Measurements from ENCODE around the gene SOCS7. TPM values are rescaled to one million over a fixed set of nuclear protein-coding genes. Genes with fewer than 3 reads are reported as not detected.

The SOCS7 gene
- total and polyA plus RNA-seq, 2 experiments from 2014 or later = 5.0 to 29.2 TPM

GRCh38 chr17:38363016-38363415 is 11.4 kb downstream of the SOCS7 start:
- no peak overlapping the region for H3K4me3 ChIP-seq
- Mint-ChIP-seq H3K9me3 (no peaks in the 10 kb centered on the region), H3K27ac (no peak overlapping the region), H3K27me3 (ENCODE audit: insufficient read depth, low read depth, poor library complexity) (no peaks in the 10 kb centered on the region), H3K4me1 (peaks cover 39% of the 10 kb centered on the region), H3K4me3 (no peak overlapping the region), H3K36me3 (ENCODE audit: low read depth) (peaks cover 26% of the 10 kb centered on the region)
- ATAC-seq (no peak), DNase-seq (ENCODE audit: low spot score) (no peak)
- H3K4me1 ChIP-seq (ENCODE audit: insufficient read depth) = peaks cover 32% of the 10 kb centered on the region
- peaks cover 7% of the 10 kb centered on the region for H3K36me3 ChIP-seq (ENCODE audit: insufficient read depth)
- H3K9me2 ChIP-seq (ENCODE audit: insufficient read depth) = no peaks in the 10 kb centered on the region
- peaks cover 46% of the 10 kb centered on the region for H3K79me2 ChIP-seq (replicated peaks; ENCODE audit: insufficient read depth)
- H4K20me1 ChIP-seq (replicated peaks; ENCODE audit: insufficient read depth) = peaks cover 13% of the 10 kb centered on the region
- no peak overlapping the region for H3K27ac ChIP-seq (ENCODE audit: low read depth)
- H3K4me2 ChIP-seq = no peak overlapping the region
- no peaks in the 10 kb centered on the region for H3K27me3 ChIP-seq (ENCODE audit: insufficient read depth)
- TF ChIP-seq CREB1 (CRISPR knock-in tag; IDR thresholded peaks at IDR 0.05; ENCODE audit: low read depth) (no peak), REST (IDR thresholded peaks at IDR 0.05; ENCODE audit: unreplicated experiment) (no peak), EZH2 (IDR thresholded peaks at IDR 0.05; ENCODE audit: low read depth, unreplicated experiment) (no peak), EZH2phosphoT487 (IDR thresholded peaks at IDR 0.05; ENCODE audit: unreplicated experiment) (no peak), NANOG (IDR thresholded peaks at IDR 0.05; ENCODE audit: borderline replicate concordance) (no peak), ZNF331 (CRISPR knock-in tag; IDR thresholded peaks at IDR 0.05; ENCODE audit: low read depth) (no peak), ZNF462 (CRISPR knock-in tag; IDR thresholded peaks at IDR 0.05) (no peak), STAT1 (IDR thresholded peaks at IDR 0.05; ENCODE audit: unreplicated experiment) (no peak), ETS1 (IDR thresholded peaks at IDR 0.05) (no peak), POLR2AphosphoS5 (IDR thresholded peaks at IDR 0.05; ENCODE audit: low read depth) (no peak), ZNF114 (CRISPR knock-in tag; IDR thresholded peaks at IDR 0.05) (no peak), CTCF (conservative IDR thresholded peaks at IDR 0.05; ENCODE audit: low read depth in 2 of 2) (no peak), JUNB (IDR thresholded peaks at IDR 0.05; ENCODE audit: unreplicated experiment) (no peak)
- H3F3A ChIP-seq (replicated peaks; ENCODE audit: low read depth) = no peaks in the 10 kb centered on the region
- H2AFZ ChIP-seq = no peak overlapping the region
